GM21360 (cell line): ENCODE data around the gene POMGNT1.

Experiments used
- ATAC-seq: cut with Tn5 transposase; IDR thresholded peaks from one replicate; pipeline ENCODE4 v1.9.1; 2021; ENCODE audit warnings: mild to moderate bottlenecking, moderate library complexity; ENCODE audit not compliant: unreplicated experiment

Gene POMGNT1

GRCh38 chr1:46158312-46159281 is 39.6 kb downstream of the POMGNT1 start:
- no peak for ATAC-seq

- no peak for ATAC-seq
These were observed 40.3 kb downstream of the POMGNT1 start for GRCh38 chr1:46157916-46158311.

GRCh38 chr1:46153732-46154131 is 44.5 kb downstream of the POMGNT1 start:
- ATAC-seq, result no peak

GRCh38 chr1:46153228-46153627 is 45.0 kb downstream of the POMGNT1 start:
- no peak for ATAC-seq

GRCh38 chr1:46152016-46152415 is 46.2 kb downstream of the POMGNT1 start:
- ATAC-seq, result no peak

- ATAC-seq, result no peak
These were observed 48.1 kb downstream of the POMGNT1 start for GRCh38 chr1:46150085-46150484.

GRCh38 chr1:46148318-46148717 is 49.9 kb downstream of the POMGNT1 start:
- no peak for ATAC-seq
